Measurements from ENCODE around the gene ZFP1. TPM values are rescaled to one million over a fixed set of nuclear protein-coding genes. Genes with fewer than 3 reads are reported as not detected.

ZFP1 gene
- total RNA-seq, 2 experiments from 2014 or later: 23.9 to 25.0 TPM

DNA sequence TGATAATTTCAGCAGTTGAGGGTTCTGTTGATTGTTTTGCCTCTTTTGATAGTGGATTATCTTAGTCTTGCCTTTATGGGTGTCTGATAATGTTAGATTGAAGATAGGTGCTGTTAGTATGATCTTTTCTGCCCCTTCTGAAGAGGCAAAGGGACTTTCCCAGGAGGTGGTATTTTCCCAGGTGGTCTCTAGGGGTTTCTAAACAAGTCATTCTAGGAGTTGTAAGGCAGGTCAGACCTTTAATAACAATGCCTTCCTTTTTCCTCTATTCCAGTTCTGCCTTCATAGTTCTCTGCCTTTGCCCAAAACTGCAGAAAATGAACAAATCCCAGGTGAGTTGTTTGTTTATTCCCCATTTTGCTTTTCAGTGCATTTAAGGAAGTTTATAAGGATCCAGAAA is 4.3 kb downstream of the ZFP1 start:
- H3K9me2 ChIP-seq (ENCODE audit: insufficient read depth, low read length): no peaks in the 10 kb centered on the region
- 0 out of 2 replicates have a peak, but pooled peaks cover 3% of the 10 kb centered on the region for H4K20me1 ChIP-seq (ENCODE audit: insufficient read depth, low read length)
- no peak for DNase-seq (ENCODE audit: low spot score)
- H3K36me3 ChIP-seq (ENCODE audit: insufficient read depth, low read length): peaks cover 71% of the 10 kb centered on the region
- no peak overlapping the region for H3K4me3 ChIP-seq (ENCODE audit: low read depth, low read length, poor library complexity, severe bottlenecking)
- no peak overlapping the region for H3K4me2 ChIP-seq (ENCODE audit: low read length)
- no peak for TF ChIP-seq EZH2phosphoT487 (IDR thresholded peaks at IDR 0.05; ENCODE audit: borderline replicate concordance, low read depth, low read length)
- peaks cover 37% of the 10 kb centered on the region for H3K9me3 ChIP-seq (ENCODE audit: low read length)
- intact Hi-C loops (cut with micrococcal nuclease; ENCODE audit: unreplicated experiment): no loop called here
- H3K4me1 ChIP-seq (ENCODE audit: insufficient read depth, low read length, poor library complexity, severe bottlenecking): peaks cover 9% of the 10 kb centered on the region
- BruUV-seq (replicated peaks): no TSS peak
- ChIA-PET POLR2A (no interaction called here), CTCF (ENCODE audit: unreplicated experiment) (no interaction called here)
- H3K79me2 ChIP-seq (ENCODE audit: insufficient read depth, low read depth, low read length): peaks cover 50% of the 10 kb centered on the region
- H2AFZ ChIP-seq (ENCODE audit: low read length): no peak overlapping the region
- H3K27ac ChIP-seq (ENCODE audit: low read depth, low read length, poor library complexity, severe bottlenecking): no peak overlapping the region

DNA sequence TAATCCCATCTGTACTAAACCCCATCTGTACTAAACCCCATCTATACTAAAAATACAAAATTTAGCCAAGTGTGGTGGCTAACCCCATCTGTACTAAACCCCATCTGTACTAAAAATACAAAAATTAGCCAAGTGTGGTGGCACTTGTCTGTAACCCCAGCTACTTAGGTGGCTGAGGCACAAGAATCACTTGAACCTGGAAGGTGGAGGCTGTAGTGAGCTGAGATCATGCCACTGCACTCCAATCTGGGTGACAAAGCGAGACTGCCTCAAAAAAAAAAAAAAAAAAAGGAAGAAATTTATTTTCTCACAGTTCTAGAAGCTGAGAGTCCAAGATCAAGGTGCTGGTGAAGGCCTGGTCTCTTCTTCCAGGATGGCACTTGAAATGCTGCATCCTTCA is 12.1 kb downstream of the ZFP1 start:
- Histone ChIP-seq H3K9me2 (ENCODE audit: insufficient read depth, low read length) (no peaks in the 10 kb centered on the region), H2AFZ (ENCODE audit: low read length) (no peak overlapping the region), H3K9me3 (ENCODE audit: low read length) (peaks cover 20% of the 10 kb centered on the region; the same call in 1 of the 2 replicates), H3K36me3 (ENCODE audit: insufficient read depth, low read length) (peaks cover 91% of the 10 kb centered on the region), H3K27ac (ENCODE audit: low read depth, low read length, poor library complexity, severe bottlenecking) (no peak overlapping the region), H3K4me1 (ENCODE audit: insufficient read depth, low read length, poor library complexity, severe bottlenecking) (no peaks in the 10 kb centered on the region), H3K4me2 (ENCODE audit: low read length) (no peak overlapping the region), H3K4me3 (ENCODE audit: low read depth, low read length, poor library complexity, severe bottlenecking) (no peak overlapping the region), H4K20me1 (ENCODE audit: insufficient read depth, low read length) (no peaks in the 10 kb centered on the region), H3K79me2 (ENCODE audit: insufficient read depth, low read depth, low read length) (peaks cover 15% of the 10 kb centered on the region; the same call in 1 of the 2 replicates)
- no TSS peak for BruUV-seq (replicated peaks)
- TF ChIP-seq, protein P1, sequence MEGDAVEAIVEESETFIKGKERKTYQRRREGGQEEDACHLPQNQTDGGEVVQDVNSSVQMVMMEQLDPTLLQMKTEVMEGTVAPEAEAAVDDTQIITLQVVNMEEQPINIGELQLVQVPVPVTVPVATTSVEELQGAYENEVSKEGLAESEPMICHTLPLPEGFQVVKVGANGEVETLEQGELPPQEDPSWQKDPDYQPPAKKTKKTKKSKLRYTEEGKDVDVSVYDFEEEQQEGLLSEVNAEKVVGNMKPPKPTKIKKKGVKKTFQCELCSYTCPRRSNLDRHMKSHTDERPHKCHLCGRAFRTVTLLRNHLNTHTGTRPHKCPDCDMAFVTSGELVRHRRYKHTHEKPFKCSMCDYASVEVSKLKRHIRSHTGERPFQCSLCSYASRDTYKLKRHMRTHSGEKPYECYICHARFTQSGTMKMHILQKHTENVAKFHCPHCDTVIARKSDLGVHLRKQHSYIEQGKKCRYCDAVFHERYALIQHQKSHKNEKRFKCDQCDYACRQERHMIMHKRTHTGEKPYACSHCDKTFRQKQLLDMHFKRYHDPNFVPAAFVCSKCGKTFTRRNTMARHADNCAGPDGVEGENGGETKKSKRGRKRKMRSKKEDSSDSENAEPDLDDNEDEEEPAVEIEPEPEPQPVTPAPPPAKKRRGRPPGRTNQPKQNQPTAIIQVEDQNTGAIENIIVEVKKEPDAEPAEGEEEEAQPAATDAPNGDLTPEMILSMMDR (conservative IDR thresholded peaks at IDR 0.05; ENCODE audit: low read length): no peak
- TF ChIP-seq EZH2phosphoT487 (IDR thresholded peaks at IDR 0.05; ENCODE audit: borderline replicate concordance, low read depth, low read length): no peak
- DNase-seq (ENCODE audit: low spot score): no peak
- intact Hi-C loops (cut with micrococcal nuclease; ENCODE audit: unreplicated experiment): no loop called here
- CTCF ChIA-PET (ENCODE audit: unreplicated experiment): no interaction called here
- POLR2A ChIA-PET: interaction anchor here (0.6 kb wide), 1 partner anchor 11 kb away, joined by 3 read pairs; no protein-coding TSS in a partner anchor

DNA sequence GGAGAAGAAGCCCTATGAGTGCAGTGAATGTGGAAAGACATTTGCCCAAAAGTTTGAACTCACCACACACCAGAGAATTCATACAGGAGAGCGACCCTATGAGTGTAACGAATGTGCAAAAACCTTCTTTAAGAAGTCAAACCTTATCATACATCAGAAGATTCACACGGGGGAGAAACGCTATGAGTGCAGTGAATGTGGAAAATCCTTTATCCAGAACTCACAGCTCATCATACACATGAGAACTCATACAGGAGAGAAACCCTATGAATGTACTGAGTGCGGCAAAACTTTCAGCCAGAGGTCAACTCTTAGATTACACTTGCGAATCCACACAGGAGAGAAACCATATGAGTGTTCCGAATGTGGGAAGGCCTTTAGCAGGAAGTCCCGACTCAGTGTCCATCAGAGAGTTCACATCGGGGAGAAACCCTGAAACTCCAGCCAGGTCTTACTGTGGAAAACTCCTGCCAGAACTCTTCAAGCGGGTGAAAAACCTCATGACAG is 21.6 kb downstream of the ZFP1 start:
- TF ChIP-seq EZH2phosphoT487 (IDR thresholded peaks at IDR 0.05; ENCODE audit: borderline replicate concordance, low read depth, low read length): no peak
- TF ChIP-seq, protein P1 (conservative IDR thresholded peaks at IDR 0.05; ENCODE audit: low read length): no peak
- Histone ChIP-seq H3K27ac (ENCODE audit: low read depth, low read length, poor library complexity, severe bottlenecking) (no peak overlapping the region), H3K4me2 (ENCODE audit: low read length) (no peak overlapping the region), H4K20me1 (ENCODE audit: insufficient read depth, low read length) (no peaks in the 10 kb centered on the region), H3K9me3 (ENCODE audit: low read length) (peaks cover 56% of the 10 kb centered on the region), H3K4me3 (ENCODE audit: low read depth, low read length, poor library complexity, severe bottlenecking) (no peak overlapping the region), H3K9me2 (ENCODE audit: insufficient read depth, low read length) (no peaks in the 10 kb centered on the region), H3K79me2 (ENCODE audit: insufficient read depth, low read depth, low read length) (no peaks in the 10 kb centered on the region), H2AFZ (ENCODE audit: low read length) (no peak overlapping the region), H3K4me1 (ENCODE audit: insufficient read depth, low read length, poor library complexity, severe bottlenecking) (no peaks in the 10 kb centered on the region), H3K36me3 (ENCODE audit: insufficient read depth, low read length) (peaks cover 77% of the 10 kb centered on the region)
- BruUV-seq (replicated peaks): TSS peak; percentile 29
- CTCF ChIA-PET (ENCODE audit: unreplicated experiment): no interaction called here
- no peak for DNase-seq (ENCODE audit: low spot score)
- intact Hi-C loops (cut with micrococcal nuclease; ENCODE audit: unreplicated experiment): no loop called here
- POLR2A ChIA-PET: no interaction called here
